Loucy (cell line): ENCODE results near the gene OR11H12.
"Not testable (repeated sequence)": the region's sequence is repeated elsewhere in the genome, so short reads cannot be mapped to it uniquely, and the experiment has no call there.

Source experiments
- H2AFZ ChIP-seq: fragments of 200-600 bp; sonication (generic); 2 replicates; pipeline ENCODE4 v1.6.0; 2016; ENCODE audit warnings: antibody characterized with exemption, mild to moderate bottlenecking, low read length, moderate library complexity
- H3F3A ChIP-seq: fragments of 200-600 bp; 2 replicates; pipeline ENCODE4 v1.6.0; 2016; ENCODE audit warnings: antibody characterized with exemption, low read depth, mild to moderate bottlenecking
- H3K27me3 ChIP-seq: fragments of 200-600 bp; sonication (generic); 2 replicates; pipeline ENCODE4 v1.6.1; 2014; ENCODE audit warnings: low read length, mild to moderate bottlenecking; ENCODE audit not compliant: insufficient read depth, poor library complexity, severe bottlenecking
- H3K36me3 ChIP-seq: fragments of 200-600 bp; sonication (generic); 2 replicates; pipeline ENCODE4 v1.6.1; 2016; ENCODE audit warnings: low read length; ENCODE audit not compliant: insufficient read depth
- H3K4me1 ChIP-seq: fragments of 200-600 bp; sonication (generic); 2 replicates; pipeline ENCODE4 v1.5.1; 2014; ENCODE audit warnings: low read length, mild to moderate bottlenecking; ENCODE audit not compliant: insufficient read depth, poor library complexity, severe bottlenecking
- H3K4me2 ChIP-seq: fragments of 200-600 bp; sonication (generic); 2 replicates; pipeline ENCODE4 v1.6.0; 2014; ENCODE audit warnings: antibody characterized with exemption, low read length, low read depth, mild to moderate bottlenecking; ENCODE audit not compliant: poor library complexity, severe bottlenecking
- H3K4me3 ChIP-seq: fragments of 200-600 bp; sonication (generic); 2 replicates; pipeline ENCODE4 v1.5.1; 2014; ENCODE audit warnings: low read length, mild to moderate bottlenecking, mixed read lengths; ENCODE audit not compliant: poor library complexity, severe bottlenecking
- H3K79me2 ChIP-seq: fragments of 200-600 bp; sonication (generic); 2 replicates; pipeline ENCODE4 v1.6.1; 2014; ENCODE audit warnings: low read length; ENCODE audit not compliant: insufficient read depth
- H3K9ac ChIP-seq: fragments of 200-600 bp; sonication (generic); 2 replicates; pipeline ENCODE4 v1.6.0; 2014; ENCODE audit warnings: mild to moderate bottlenecking, low read depth, low read length, moderate library complexity; ENCODE audit not compliant: poor library complexity, severe bottlenecking
- H3K9me2 ChIP-seq: fragments of 200-600 bp; sonication (generic); replicated peaks from 2 replicates; pipeline ENCODE4 v1.6.1; 2016; ENCODE audit warnings: low read depth, low read length, mixed read lengths
- H3K9me3 ChIP-seq: fragments of 200-600 bp; sonication (generic); 2 replicates; pipeline ENCODE4 v1.6.1; 2014; ENCODE audit warnings: mild to moderate bottlenecking, antibody characterized with exemption, low read length, low read depth; ENCODE audit not compliant: insufficient read depth
- H4K20me1 ChIP-seq: fragments of 200-600 bp; sonication (generic); 2 replicates; pipeline ENCODE4 v1.6.0; 2014; ENCODE audit warnings: antibody characterized with exemption, low read length, mild to moderate bottlenecking; ENCODE audit not compliant: insufficient read depth, poor library complexity, severe bottlenecking

Gene OR11H12, protein sequence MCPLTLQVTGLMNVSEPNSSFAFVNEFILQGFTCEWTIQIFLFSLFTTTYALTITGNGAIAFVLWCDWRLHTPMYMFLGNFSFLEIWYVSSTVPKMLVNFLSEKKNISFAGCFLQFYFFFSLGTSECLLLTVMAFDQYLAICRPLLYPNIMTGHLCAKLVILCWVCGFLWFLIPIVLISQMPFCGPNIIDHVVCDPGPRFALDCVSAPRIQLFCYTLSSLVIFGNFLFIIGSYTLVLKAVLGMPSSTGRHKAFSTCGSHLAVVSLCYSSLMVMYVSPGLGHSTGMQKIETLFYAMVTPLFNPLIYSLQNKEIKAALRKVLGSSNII

DNA sequence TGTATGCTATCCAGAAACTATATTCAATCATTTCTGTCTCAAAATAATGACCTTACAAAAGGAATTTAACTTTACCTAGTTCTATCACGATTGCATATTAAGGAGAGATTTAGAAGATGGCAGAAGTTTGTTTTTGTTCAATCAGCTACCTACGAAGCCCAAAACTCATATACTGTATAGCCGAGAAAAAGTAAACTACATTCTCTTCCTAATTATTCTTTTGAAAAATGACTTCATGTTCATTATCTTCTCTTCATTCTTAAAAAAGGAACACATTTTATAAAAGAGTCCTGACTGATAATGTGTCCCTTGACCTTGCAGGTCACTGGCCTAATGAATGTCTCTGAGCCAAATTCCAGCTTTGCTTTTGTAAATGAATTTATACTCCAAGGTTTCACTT is at the start of gene OR11H12:
OR11H12 (plus strand) TSS at position 301 of the 400 bp plus-strand sequence; CDS start at position 301, 0 bp downstream.
- not testable (repeated sequence) for H3K36me3 ChIP-seq, H3K9me2 ChIP-seq

DNA sequence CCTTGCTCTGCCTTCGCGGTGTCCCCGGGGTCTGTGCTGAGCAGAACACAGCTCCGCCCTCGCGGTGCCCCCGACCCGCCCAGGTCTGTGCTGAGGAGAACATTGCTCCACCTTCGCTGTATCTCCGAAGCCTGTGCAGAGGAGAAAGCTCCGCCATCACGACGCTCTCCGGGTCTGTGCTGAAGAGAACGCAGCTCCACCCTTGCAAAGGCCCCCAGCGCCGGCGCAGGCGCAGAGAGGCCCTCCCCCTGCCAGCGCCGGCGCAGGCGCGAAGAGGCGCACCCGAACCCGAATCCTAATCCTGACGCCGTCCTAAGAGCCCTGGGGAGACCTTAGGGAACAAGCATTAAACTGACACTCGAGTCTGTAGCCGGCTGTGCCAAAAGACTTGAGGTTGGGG is 18.0 kb upstream of the OR11H12 start:
- H3K4me3 ChIP-seq, H3K4me2 ChIP-seq, H3K9me2 ChIP-seq, H3F3A ChIP-seq, H3K36me3 ChIP-seq, H3K27me3 ChIP-seq, H4K20me1 ChIP-seq, H2AFZ ChIP-seq, H3K4me1 ChIP-seq, H3K9me3 ChIP-seq, H3K9ac ChIP-seq, H3K79me2 ChIP-seq: not testable (repeated sequence)

More for the DNA sequence above, at the start of gene OR11H12:
- not testable (repeated sequence) for H3K27me3 ChIP-seq, H3K9me3 ChIP-seq, H4K20me1 ChIP-seq, H3K4me1 ChIP-seq, H3F3A ChIP-seq, H3K4me3 ChIP-seq, H3K79me2 ChIP-seq, H3K9ac ChIP-seq, H3K4me2 ChIP-seq, H2AFZ ChIP-seq

DNA sequence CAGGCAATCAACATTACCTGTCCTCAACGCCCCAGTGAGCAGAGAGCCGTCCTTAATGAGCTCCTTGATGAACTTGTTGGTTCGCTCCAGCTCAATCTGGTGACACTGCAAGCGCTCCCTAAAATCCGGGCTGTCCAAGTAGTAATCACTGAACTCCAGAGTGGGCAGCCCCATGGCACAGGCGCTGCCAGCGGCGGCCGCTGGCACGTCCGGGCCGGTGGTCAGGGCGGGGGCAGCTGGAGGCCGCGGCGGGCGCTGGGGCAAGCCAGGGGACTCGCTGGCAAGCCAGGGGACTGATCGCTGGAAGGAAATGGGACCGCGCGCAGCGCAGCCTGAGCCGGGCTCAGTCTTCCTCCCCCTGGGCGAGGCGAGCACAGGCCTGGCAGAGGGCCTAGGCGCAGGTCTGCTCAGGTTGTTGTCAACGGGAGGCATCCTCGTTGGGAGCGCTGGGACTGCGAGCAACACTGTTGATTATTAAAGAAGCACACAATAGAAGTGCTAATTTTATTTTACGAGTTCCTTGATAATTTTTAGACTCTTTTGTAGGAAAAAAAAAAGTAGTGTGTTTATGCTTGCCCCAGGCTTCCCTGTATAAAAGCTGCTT is 25.8 kb downstream of the OR11H12 start:
- not testable (repeated sequence) for H3K4me2 ChIP-seq, H3K9ac ChIP-seq, H3K4me3 ChIP-seq, H3K9me2 ChIP-seq, H4K20me1 ChIP-seq, H3K9me3 ChIP-seq, H2AFZ ChIP-seq, H3K4me1 ChIP-seq, H3F3A ChIP-seq, H3K27me3 ChIP-seq, H3K36me3 ChIP-seq, H3K79me2 ChIP-seq

DNA sequence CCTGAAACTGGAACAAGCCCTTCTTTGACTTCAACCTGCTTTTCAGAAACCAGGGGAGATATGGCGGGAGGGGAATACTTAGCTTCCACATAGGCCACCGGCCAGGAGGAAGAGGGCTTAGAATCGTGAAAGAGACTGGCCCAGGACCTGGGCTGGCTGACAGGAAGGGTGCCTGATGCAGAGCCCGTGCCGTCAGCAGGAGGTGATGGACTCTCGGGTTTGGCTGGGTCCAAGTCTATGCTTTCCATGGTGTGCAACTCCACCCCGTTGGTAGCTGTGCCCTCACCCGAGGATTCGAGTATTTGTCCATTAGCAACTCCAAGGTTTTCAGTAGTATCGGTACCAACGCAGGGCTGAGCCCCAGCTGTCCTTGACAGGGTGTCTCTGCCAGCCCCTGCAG is 35.1 kb downstream of the OR11H12 start:
- not testable (repeated sequence) for H3K36me3 ChIP-seq, H3K27me3 ChIP-seq, H3F3A ChIP-seq, H3K9me3 ChIP-seq, H3K79me2 ChIP-seq, H3K4me2 ChIP-seq, H2AFZ ChIP-seq, H3K4me3 ChIP-seq, H4K20me1 ChIP-seq, H3K9me2 ChIP-seq, H3K4me1 ChIP-seq, H3K9ac ChIP-seq

DNA sequence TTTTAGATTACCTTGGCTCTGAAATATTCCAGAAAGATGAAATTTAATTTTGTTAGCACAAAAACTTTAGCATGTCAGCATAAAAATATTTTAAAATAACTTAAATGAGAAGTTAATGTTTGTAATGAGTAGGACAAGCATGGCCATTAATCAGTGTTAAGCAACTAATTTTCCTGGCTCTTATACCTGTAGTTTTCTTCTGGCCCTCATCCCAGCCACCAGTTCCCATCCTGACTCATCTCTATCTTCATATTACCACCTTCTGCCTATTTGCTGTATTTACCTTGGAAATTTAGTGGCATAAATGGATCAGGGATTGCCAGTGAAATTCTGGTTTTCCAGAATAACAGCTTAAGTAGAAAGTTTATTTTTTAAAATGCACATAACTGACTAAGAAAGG is 37.1 kb downstream of the OR11H12 start:
- not testable (repeated sequence) for H3F3A ChIP-seq, H3K36me3 ChIP-seq, H4K20me1 ChIP-seq, H3K79me2 ChIP-seq, H3K27me3 ChIP-seq, H3K4me3 ChIP-seq, H2AFZ ChIP-seq, H3K9me2 ChIP-seq, H3K4me1 ChIP-seq, H3K9ac ChIP-seq, H3K4me2 ChIP-seq, H3K9me3 ChIP-seq

DNA sequence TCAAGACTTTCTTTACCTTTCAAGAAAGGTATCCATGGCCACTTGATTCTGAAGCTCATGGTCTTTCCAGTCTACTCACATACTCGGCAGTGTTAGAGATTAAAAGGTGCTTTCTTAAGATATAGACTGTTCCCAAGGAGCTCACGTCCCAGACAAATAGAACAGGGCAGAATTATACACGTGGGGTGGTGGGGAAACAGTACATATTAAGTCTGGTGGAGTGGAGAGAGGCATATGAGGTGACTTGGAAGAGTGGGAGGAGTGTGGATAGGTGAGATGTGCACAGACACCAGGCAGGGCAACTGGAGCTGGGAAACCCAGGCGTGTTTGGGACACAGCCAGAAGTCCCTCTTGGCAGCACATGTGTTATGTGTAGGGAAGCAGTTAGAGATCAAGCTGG is 37.9 kb downstream of the OR11H12 start:
- H3K9me2 ChIP-seq, H3K36me3 ChIP-seq: not testable (repeated sequence)

DNA sequence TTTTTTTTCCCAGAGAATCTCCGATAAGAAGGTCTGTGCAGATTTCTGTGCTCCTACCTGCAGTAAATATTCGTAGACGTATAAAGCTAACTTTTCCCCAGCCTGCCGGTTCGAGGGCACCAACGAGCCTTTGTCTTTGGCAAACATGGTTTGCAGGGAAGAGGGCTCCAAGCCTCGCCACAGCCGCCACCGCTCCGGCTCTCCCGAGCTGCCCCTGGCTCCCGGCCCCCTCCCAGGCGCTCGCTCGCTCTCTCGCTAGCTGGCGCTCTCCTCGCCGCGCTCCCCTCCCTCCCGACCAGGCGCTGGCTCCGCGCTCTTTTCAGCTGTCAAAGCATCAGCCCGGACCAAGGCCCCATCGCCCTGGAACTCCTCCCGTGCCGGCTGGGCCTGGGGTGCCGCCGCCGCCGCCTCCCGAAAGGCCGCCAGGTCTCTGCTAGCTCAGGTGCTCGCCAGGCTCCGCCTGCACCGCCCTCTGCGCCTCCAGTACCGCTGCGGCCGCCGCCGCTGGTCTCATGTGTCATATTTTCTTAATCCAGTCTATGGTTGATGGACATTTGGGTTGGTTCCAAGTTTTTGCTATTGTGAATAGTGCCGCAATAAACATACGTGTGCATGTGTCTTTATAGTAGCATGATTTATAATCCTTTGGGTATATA is 45.3 kb downstream of the OR11H12 start:
- H3K9me2 ChIP-seq, H3K79me2 ChIP-seq, H2AFZ ChIP-seq, H3K9ac ChIP-seq, H3K36me3 ChIP-seq, H4K20me1 ChIP-seq, H3K27me3 ChIP-seq, H3K9me3 ChIP-seq, H3K4me1 ChIP-seq, H3K4me2 ChIP-seq, H3K4me3 ChIP-seq, H3F3A ChIP-seq: not testable (repeated sequence)

More for the DNA sequence above, 37.9 kb downstream of the OR11H12 start:
- not testable (repeated sequence) for H3K4me3 ChIP-seq, H4K20me1 ChIP-seq, H3K79me2 ChIP-seq, H3K4me2 ChIP-seq, H3K27me3 ChIP-seq, H3K9ac ChIP-seq, H2AFZ ChIP-seq, H3F3A ChIP-seq, H3K9me3 ChIP-seq, H3K4me1 ChIP-seq
